Activated T-cell treated with anti-CD3 and anti-CD28 coated beads for 48 hours (primary cell): ENCODE measurements around the gene HSBP1L1.

Source experiments
- DNase-seq: peaks from one replicate; pipeline ENCODE4 v3.0.0-alpha.2; 2020; ENCODE audit warnings: low read depth

Gene HSBP1L1

DNA sequence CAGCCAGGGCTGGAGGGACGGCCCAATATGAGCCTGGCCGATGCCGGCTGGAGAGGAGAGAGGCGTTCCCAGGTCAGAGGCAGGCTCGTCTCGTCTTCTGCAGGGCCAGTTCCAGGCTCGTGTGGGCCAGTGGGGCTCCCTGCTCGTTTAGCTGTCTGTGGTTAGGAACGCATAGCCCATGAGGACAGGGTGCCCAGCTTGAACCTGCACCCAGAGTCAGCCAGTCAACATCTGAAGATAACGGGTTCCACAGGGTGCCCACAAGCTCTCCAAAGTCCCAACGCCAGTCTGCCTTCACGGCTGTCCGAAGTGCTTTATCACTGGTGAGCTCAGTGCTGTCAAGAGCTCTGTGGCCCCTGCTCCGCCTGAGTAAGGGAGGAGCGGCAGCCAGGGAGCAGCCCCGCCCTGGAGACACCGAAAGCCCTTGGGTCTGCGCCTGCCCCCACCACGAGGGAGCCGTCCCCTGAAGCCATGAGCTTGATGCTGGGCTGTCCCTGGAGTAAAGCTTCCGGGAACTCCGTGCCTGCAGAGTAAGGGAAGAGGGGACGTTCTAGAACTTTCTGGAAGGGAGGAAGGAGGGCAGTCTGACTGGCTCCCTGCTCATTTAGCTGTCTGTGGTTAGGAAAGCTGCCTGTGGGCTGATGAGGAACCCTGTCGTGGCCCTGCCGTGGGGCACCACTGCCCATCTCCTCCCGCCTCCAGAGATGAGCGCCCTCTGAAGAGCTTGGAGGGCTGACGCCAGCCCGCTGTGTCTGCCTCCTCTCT, 2.7 kb upstream of the HSBP1L1 start:
- DNase-seq: no peak

GRCh38 chr18:79962311-79962710, 2.1 kb upstream of the HSBP1L1 start:
- no peak for DNase-seq

DNA sequence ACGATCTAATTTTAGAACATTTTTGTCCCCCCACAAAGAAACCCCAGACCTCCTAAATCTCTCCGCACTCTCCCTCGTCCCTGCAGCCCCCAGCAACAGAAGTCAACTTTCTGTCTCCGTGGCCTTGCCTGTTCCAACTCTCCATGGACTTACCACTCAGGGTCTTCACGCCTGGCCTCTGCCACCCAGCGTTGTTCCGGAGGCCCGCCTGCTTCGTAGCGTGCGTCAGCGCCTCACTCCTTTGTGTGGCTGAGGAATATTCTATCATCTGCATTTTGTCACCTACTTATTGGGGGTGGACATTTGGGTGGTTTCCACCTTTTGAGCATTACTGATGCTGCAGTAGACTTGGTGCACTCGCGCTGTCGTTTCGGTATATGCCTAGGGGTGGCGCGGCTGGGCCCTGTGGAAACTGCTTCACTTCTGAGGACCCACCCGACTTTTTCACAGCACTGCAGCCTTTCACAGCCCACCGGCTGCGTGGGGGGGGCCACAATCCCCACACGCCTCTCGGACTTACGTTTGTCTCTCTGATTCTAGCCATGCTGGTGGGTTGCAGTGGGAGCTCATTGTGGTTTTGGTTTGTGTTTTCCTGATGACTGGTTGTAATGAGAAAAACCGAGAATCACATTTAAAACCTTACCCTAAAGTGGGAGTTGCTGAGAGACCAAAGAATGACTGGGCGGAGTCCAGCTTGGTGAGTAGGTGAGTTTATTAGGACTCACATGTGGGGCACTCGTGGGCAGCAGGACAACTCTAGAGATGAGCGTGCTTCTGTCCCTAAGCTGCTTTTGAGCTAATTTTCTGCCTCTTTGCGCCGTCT, 1.4 kb upstream of the HSBP1L1 start:
- peak; percentile 50 for DNase-seq

DNA sequence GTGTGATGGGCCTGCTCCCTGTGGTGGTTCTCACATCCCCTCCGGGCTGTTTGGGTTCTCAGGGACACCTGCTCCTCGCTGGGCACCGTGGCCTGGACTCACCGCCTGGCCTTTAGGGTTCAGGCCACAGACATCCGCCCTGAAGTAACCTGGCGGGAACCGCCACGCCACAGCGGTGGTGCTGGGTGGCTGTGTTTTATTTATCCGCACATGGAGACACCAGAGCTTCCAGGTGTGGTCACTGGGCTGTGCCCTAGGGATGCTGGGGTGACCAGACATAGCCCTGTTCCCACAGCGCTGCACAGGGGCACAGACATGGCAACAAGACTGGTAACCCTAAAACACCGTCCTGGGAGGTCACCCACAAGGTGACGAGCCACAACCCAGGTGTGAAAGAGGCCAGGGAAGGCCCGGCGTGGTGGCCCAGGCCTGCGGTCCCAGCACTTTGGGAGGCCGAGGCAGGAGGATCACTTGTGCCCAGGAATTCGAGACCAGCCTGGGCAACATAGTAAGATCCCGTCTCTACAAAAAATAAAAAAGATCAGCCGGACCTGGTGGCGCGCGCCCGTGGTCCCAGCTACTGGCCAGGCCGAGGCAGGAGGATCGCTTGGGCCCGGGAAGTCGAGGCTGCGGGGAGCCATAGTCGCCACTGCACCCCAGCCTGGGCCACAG, 649 bp upstream of the HSBP1L1 start:
- DNase-seq: no peak

GRCh38 chr18:79965119-79965902, 868 bp downstream of the HSBP1L1 start:
- DNase-seq: no peak

- no peak for DNase-seq
These were observed 6.1 kb downstream of the HSBP1L1 start for GRCh38 chr18:79970419-79971133.

DNA sequence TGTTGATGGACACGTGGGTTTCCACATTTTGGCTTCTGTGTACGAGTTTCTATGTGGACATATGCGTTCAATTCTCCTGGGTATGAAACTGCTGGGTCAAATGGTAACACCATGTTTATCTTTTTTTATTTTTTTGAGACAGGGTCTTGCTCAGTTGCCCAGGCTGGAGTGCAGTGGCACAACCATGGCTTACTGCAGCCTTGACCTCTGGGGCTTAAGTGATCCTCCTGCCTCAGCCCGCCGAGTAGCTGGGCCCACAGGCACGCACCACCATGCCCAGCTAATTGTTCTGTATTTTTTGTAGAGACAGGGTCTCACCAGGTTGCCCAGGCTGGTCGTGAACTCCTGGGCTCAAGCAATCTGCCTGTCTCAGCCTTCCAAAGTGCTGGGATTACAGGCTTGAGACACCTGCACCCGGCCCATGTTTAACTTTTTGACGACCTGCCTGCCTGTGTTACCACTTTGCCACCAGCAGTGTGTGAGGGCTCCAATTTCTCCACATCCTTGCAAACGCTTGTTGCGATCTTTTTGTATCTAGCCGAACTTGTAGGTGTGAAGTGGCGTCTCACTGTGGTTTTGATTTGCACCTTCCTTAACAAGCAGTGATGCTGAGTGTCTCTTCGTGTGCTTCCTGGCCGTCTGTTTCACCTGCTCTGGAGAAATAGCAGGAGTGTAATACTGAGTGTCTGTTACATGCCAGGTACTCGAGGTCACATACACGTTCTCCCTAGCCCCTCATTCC, 6.9 kb downstream of the HSBP1L1 start:
- DNase-seq: no peak

DNA sequence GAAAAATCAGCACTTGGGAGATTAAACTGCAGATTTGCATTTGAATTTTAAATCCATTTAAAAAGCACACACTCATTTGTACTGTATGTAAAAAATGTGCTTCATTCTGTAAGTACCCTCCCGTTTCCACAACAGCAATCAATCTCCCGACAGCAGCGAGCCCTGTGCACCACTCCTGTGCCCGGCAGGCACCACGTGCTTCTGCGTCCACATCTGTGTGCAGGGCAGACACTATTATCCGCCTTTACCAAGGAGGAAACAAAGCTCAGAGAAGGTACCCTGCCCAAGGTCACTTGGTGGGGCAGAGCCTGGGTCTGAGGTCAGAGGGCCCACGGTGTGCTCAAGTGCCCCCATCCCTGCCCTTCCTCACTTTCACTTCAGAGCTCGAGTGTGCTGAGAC, 7.5 kb downstream of the HSBP1L1 start:
- DNase-seq: no peak

GRCh38 chr18:79972720-79973119, 8.3 kb downstream of the HSBP1L1 start:
- DNase-seq: no peak

- DNase-seq: no peak
These were observed 9.1 kb downstream of the HSBP1L1 start for GRCh38 chr18:79973517-79973916.

DNA sequence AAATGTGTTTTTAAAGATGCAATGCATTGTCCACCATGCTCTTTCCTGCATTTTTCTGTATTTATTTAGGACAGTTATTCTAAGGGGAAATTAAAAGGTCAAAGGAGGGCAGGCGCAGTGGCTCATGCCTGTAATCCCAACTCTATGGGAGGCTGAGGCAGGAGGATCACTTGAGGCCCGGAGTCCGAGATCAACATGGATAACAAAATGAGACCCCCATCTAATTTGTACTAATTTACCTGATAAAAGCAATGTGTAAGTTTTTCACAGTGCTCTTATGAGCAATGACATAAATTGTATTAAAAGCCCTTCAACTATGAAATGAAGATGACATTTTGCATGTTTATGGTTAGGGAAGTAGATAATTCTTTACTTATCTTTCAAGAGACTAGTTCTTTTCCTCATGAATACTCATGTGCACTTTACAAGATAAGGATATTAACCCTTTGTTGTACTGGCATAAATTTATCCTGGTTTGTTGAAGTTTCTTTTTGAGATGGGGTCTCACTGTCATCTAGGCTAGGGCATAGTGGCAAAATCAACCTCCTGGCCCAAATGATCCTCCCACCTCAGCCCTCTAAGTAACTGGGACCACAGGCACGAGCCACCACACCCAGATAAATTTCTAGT, 9.7 kb downstream of the HSBP1L1 start:
- no peak for DNase-seq

GRCh38 chr18:79975043-79975442, 10.6 kb downstream of the HSBP1L1 start:
- DNase-seq: no peak

- DNase-seq: no peak
These were observed 11.7 kb downstream of the HSBP1L1 start for GRCh38 chr18:79975985-79976680.

DNA sequence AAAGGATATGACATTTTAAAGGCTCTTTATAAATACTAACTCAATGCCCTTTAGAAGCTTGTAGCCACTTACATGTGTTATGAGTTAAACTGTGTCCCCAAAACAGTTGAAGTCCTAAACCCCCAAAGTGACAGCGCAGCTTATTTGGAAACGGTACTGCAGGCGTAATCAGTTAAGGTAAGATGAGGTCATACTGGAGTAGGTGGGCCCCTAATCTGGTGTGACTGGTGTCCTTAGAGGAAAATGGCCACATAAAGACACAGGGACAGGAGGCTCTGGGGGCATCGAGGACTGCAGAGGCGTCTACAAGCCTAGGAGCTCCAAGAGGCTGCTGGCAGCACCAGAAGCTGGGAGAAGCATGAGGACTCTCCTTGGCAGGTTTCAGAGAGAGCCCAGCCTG, 15.4 kb downstream of the HSBP1L1 start:
- DNase-seq: no peak

DNA sequence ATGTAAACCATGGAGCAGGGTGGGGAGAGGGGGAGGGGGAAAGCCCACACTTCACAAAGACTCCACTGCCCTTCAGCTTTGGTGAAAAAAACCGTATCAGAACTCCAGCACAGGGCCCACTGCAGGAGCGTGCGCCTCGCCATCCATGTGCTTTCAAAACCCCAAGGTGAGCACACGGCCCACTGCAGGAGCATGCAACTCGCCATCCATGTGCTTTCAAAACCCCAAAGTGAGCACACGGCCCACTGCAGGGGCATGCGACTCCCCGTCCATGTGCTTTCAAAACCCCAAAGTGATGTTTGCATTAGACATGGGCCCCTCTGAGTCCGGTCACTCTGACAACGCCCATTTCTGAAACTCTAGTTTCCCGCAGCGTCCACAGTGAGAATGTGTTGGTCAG, 16.1 kb downstream of the HSBP1L1 start:
- DNase-seq: no peak

- no peak for DNase-seq
These were observed 18.3 kb downstream of the HSBP1L1 start for GRCh38 chr18:79982736-79983135.

GRCh38 chr18:79983253-79983652, 18.8 kb downstream of the HSBP1L1 start:
- no peak for DNase-seq

DNA sequence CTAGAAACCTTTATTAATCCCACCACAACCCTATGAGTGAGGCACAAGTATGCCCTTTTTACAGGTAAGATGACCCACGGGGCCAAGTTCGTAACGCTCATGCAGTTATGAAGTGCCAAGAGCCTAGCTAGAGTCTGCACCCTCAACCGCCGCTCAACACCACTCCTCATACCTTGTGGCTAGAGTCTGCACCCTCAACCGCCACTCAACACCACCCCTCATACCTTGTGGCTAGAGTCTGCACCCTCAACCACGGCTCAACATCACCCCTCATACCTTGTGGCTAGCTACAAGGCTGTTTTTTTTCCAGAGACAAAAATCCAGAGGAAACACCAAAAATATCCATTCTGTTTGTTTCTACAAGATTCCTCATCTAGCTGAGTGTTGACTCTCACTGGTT, 19.4 kb downstream of the HSBP1L1 start:
- no peak for DNase-seq

DNA sequence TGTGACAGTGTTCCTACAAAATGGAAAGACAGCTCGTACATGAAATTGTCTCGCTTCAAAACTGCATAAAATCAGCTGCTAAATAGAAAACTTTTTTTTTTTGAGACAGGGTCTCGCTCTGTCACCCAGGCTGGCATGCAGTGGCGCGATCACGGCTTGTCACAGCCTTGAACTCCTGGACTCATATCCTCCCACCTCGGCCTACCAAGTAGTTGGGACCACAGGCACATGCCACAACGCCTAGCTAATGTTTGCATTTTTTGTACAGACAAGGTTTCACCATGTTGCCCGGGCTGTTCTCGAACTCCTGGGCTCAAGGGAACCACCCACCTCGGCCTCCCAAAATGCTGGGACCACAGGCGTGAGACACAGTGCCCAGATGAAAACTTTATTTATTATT, 20.7 kb downstream of the HSBP1L1 start:
- no peak for DNase-seq

GRCh38 chr18:79986726-79987125, 22.3 kb downstream of the HSBP1L1 start:
- no peak for DNase-seq
